Loucy (cell line): ENCODE results near the gene DDX60.

Source experiments
- H2AFZ ChIP-seq: fragments of 200-600 bp; sonication (generic); 2 replicates; pipeline ENCODE4 v1.6.0; 2016; ENCODE audit warnings: antibody characterized with exemption, mild to moderate bottlenecking, low read length, moderate library complexity
- H3F3A ChIP-seq: fragments of 200-600 bp; 2 replicates; pipeline ENCODE4 v1.6.0; 2016; ENCODE audit warnings: antibody characterized with exemption, low read depth, mild to moderate bottlenecking
- H3K27me3 ChIP-seq: fragments of 200-600 bp; sonication (generic); 2 replicates; pipeline ENCODE4 v1.6.1; 2014; ENCODE audit warnings: low read length, mild to moderate bottlenecking; ENCODE audit not compliant: insufficient read depth, poor library complexity, severe bottlenecking
- H3K36me3 ChIP-seq: fragments of 200-600 bp; sonication (generic); 2 replicates; pipeline ENCODE4 v1.6.1; 2016; ENCODE audit warnings: low read length; ENCODE audit not compliant: insufficient read depth
- H3K4me1 ChIP-seq: fragments of 200-600 bp; sonication (generic); 2 replicates; pipeline ENCODE4 v1.5.1; 2014; ENCODE audit warnings: low read length, mild to moderate bottlenecking; ENCODE audit not compliant: insufficient read depth, poor library complexity, severe bottlenecking
- H3K4me2 ChIP-seq: fragments of 200-600 bp; sonication (generic); 2 replicates; pipeline ENCODE4 v1.6.0; 2014; ENCODE audit warnings: antibody characterized with exemption, low read length, low read depth, mild to moderate bottlenecking; ENCODE audit not compliant: poor library complexity, severe bottlenecking
- H3K4me3 ChIP-seq: fragments of 200-600 bp; sonication (generic); 2 replicates; pipeline ENCODE4 v1.5.1; 2014; ENCODE audit warnings: low read length, mild to moderate bottlenecking, mixed read lengths; ENCODE audit not compliant: poor library complexity, severe bottlenecking
- H3K79me2 ChIP-seq: fragments of 200-600 bp; sonication (generic); 2 replicates; pipeline ENCODE4 v1.6.1; 2014; ENCODE audit warnings: low read length; ENCODE audit not compliant: insufficient read depth
- H3K9ac ChIP-seq: fragments of 200-600 bp; sonication (generic); 2 replicates; pipeline ENCODE4 v1.6.0; 2014; ENCODE audit warnings: mild to moderate bottlenecking, low read depth, low read length, moderate library complexity; ENCODE audit not compliant: poor library complexity, severe bottlenecking
- H3K9me2 ChIP-seq: fragments of 200-600 bp; sonication (generic); replicated peaks from 2 replicates; pipeline ENCODE4 v1.6.1; 2016; ENCODE audit warnings: low read depth, low read length, mixed read lengths
- H3K9me3 ChIP-seq: fragments of 200-600 bp; sonication (generic); 2 replicates; pipeline ENCODE4 v1.6.1; 2014; ENCODE audit warnings: mild to moderate bottlenecking, antibody characterized with exemption, low read length, low read depth; ENCODE audit not compliant: insufficient read depth
- H4K20me1 ChIP-seq: fragments of 200-600 bp; sonication (generic); 2 replicates; pipeline ENCODE4 v1.6.0; 2014; ENCODE audit warnings: antibody characterized with exemption, low read length, mild to moderate bottlenecking; ENCODE audit not compliant: insufficient read depth, poor library complexity, severe bottlenecking
- CTCF ChIP-seq: fragments of 200-600 bp; sonication (generic); conservative IDR thresholded peaks from 2 replicates; pipeline ENCODE4 v1.5.1; 2014; ENCODE audit warnings: mild to moderate bottlenecking, antibody characterized with exemption, low read length
- EZH2phosphoT487 ChIP-seq: fragments of 200-600 bp; IDR thresholded peaks from 2 replicates; pipeline ENCODE4 v1.6.1; 2018; ENCODE audit warnings: antibody characterized with exemption, mild to moderate bottlenecking, moderate library complexity, borderline replicate concordance

DDX60 gene

GRCh38 chr4:168318266-168318895 lies at the start of gene DDX60:
TSS of gene DDX60 (minus strand) at chr4:168318752. CDS start at chr4:168311259, 7,493 bp downstream.
- Histone ChIP-seq H4K20me1 (no peaks in the 10 kb centered on the region), H3K36me3 (no peaks in the 10 kb centered on the region), H3K4me3 (peak within 1 kb of the TSS; percentile 85), H3K79me2 (no peaks in the 10 kb centered on the region), H3K9ac (peak within 1 kb of the TSS; percentile 93), H3K4me2 (peak within 1 kb of the TSS; percentile 80), H2AFZ (peak within 1 kb of the TSS; percentile 99), H3K9me3 (no peaks in the 10 kb centered on the region), H3K4me1 (peaks cover 16% of the 10 kb centered on the region), H3K27me3 (no peaks in the 10 kb centered on the region), H3F3A (no peaks in the 10 kb centered on the region), H3K9me2 (no peaks in the 10 kb centered on the region)
- TF ChIP-seq EZH2phosphoT487 (no peak), CTCF (peak; percentile 54)

- Histone ChIP-seq H3K9ac (no peak overlapping the region), H3K9me2 (no peaks in the 10 kb centered on the region), H3K4me1 (no peaks in the 10 kb centered on the region), H4K20me1 (no peaks in the 10 kb centered on the region), H3K9me3 (no peaks in the 10 kb centered on the region), H3K79me2 (no peaks in the 10 kb centered on the region), H3K27me3 (no peaks in the 10 kb centered on the region), H2AFZ (no peak overlapping the region), H3K4me3 (no peak overlapping the region), H3K36me3 (no peaks in the 10 kb centered on the region), H3K4me2 (no peak overlapping the region), H3F3A (no peaks in the 10 kb centered on the region)
- no peak for TF ChIP-seq EZH2phosphoT487
- no peak for TF ChIP-seq CTCF
Measured at GRCh38 chr4:168367065-168367464, 48.5 kb upstream of the DDX60 start.

GRCh38 chr4:168362025-168362401 lies 43.5 kb upstream of the DDX60 start:
- no peaks in the 10 kb centered on the region for H3K36me3 ChIP-seq
- no peaks in the 10 kb centered on the region for H3K9me3 ChIP-seq
- H2AFZ ChIP-seq, result no peak overlapping the region
- H3K27me3 ChIP-seq, result no peaks in the 10 kb centered on the region
- no peaks in the 10 kb centered on the region for H3K4me1 ChIP-seq
- H4K20me1 ChIP-seq, result no peaks in the 10 kb centered on the region
- H3K4me2 ChIP-seq, result no peak overlapping the region
- no peak overlapping the region for H3K9ac ChIP-seq
- TF ChIP-seq EZH2phosphoT487, result no peak
- TF ChIP-seq CTCF, result no peak
- H3K4me3 ChIP-seq, result no peak overlapping the region
- no peaks in the 10 kb centered on the region for H3K79me2 ChIP-seq
- H3F3A ChIP-seq, result no peaks in the 10 kb centered on the region
- H3K9me2 ChIP-seq, result no peaks in the 10 kb centered on the region
